RWPE2 (cell line): ENCODE measurements around the gene MDK.
A peak's percentile ranks its signal among the peaks of the same experiment; 100 is the strongest.
"Not testable (repeated sequence)": the region's sequence is repeated elsewhere in the genome, so short reads cannot be mapped to it uniquely, and the experiment has no call there.

Experiments used
- ATAC-seq: fragments of 200-7000 bp; cut with Tn5 transposase; 3 replicates; pipeline ENCODE4 v1.9.1; 2021; ENCODE audit warnings: low read depth
- DNase-seq: peaks from one replicate; pipeline ENCODE4 v3.0.0-alpha.2; 2020; ENCODE audit warnings: low spot score
- H3K27ac ChIP-seq: fragments of 450-650 bp; 2 replicates; pipeline ENCODE4 v1.5.1; 2017; ENCODE audit warnings: mild to moderate bottlenecking; ENCODE audit not compliant: poor library complexity, severe bottlenecking
- H3K27me3 ChIP-seq: fragments of 250-450 bp; sonication (Bioruptor Pico); 2 replicates; pipeline ENCODE4 v1.5.1; 2021; ENCODE audit warnings: mild to moderate bottlenecking, moderate library complexity; ENCODE audit not compliant: insufficient read depth, poor library complexity, severe bottlenecking
- H3K36me3 ChIP-seq: fragments of 250-450 bp; sonication (Bioruptor Pico); 2 replicates; pipeline ENCODE4 v1.5.1; 2020; ENCODE audit warnings: low read depth, mild to moderate bottlenecking, moderate library complexity
- H3K4me1 ChIP-seq: fragments of 250-450 bp; sonication (Bioruptor Pico); 2 replicates; pipeline ENCODE4 v1.5.1; 2021; ENCODE audit warnings: mild to moderate bottlenecking, moderate library complexity; ENCODE audit not compliant: insufficient read depth, poor library complexity, severe bottlenecking
- H3K4me3 ChIP-seq: fragments of 250-450 bp; sonication (Bioruptor Pico); 2 replicates; pipeline ENCODE4 v1.5.1; 2021; ENCODE audit warnings: mild to moderate bottlenecking, moderate library complexity; ENCODE audit not compliant: severe bottlenecking
- H3K9me3 ChIP-seq: fragments of 250-450 bp; sonication (Bioruptor Pico); 2 replicates; pipeline ENCODE4 v1.5.1; 2021; ENCODE audit warnings: mild to moderate bottlenecking, moderate library complexity; ENCODE audit not compliant: severe bottlenecking
- TF ChIP-seq, protein P1 (sequence below): fragments of 450-650 bp; IDR thresholded peaks from one replicate; pipeline ENCODE4 v1.5.1; 2017; ENCODE audit warnings: mild to moderate bottlenecking, moderate library complexity; ENCODE audit not compliant: poor library complexity, severe bottlenecking

MDK gene

DNA sequence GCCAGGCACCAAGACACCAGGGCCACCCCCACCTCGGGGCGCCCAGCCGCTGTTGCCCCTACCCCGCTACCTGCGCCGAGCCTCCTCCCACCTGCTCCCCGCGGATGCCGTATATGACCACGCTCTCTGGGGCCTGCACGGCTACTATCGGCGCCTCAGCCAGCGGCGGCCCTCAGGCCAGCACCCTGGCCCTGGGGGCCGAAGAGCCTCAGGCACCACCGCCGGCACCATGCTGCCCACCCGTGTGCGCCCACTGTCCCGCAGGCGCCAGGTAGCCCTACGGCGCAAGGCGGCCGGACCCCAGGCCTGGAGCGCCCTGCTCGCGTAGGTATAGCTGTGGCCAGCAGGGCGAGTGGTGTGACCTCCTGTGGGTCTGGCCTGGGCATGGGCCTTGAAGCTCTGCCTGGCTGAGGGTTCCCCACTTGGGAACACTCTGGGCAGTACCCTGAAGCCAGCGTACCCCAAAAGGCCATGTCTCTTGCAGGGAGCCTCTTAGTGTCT, 14.8 kb upstream of the MDK start:
- Histone ChIP-seq H3K4me1 (peaks cover 14% of the 10 kb centered on the region), H3K9me3 (no peaks in the 10 kb centered on the region), H3K36me3 (peaks cover 21% of the 10 kb centered on the region; the same call in 1 of the 2 replicates), H3K27ac (no peak overlapping the region), H3K27me3 (no peaks in the 10 kb centered on the region), H3K4me3 (no peak overlapping the region)
- no peak for DNase-seq
- TF ChIP-seq, protein P1, sequence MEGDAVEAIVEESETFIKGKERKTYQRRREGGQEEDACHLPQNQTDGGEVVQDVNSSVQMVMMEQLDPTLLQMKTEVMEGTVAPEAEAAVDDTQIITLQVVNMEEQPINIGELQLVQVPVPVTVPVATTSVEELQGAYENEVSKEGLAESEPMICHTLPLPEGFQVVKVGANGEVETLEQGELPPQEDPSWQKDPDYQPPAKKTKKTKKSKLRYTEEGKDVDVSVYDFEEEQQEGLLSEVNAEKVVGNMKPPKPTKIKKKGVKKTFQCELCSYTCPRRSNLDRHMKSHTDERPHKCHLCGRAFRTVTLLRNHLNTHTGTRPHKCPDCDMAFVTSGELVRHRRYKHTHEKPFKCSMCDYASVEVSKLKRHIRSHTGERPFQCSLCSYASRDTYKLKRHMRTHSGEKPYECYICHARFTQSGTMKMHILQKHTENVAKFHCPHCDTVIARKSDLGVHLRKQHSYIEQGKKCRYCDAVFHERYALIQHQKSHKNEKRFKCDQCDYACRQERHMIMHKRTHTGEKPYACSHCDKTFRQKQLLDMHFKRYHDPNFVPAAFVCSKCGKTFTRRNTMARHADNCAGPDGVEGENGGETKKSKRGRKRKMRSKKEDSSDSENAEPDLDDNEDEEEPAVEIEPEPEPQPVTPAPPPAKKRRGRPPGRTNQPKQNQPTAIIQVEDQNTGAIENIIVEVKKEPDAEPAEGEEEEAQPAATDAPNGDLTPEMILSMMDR, result no peak
- no peak for ATAC-seq

GRCh38 chr11:46367244-46367915, 14.1 kb upstream of the MDK start:
- TF ChIP-seq, protein P1, result peak; percentile 73
- 0 out of 3 replicates have a peak, but pooled peaks have one; percentile 22 for ATAC-seq
- no peak for DNase-seq
- Histone ChIP-seq H3K4me3 (no peak overlapping the region), H3K27ac (no peak overlapping the region), H3K4me1 (peaks cover 12% of the 10 kb centered on the region), H3K36me3 (peaks cover 21% of the 10 kb centered on the region), H3K27me3 (no peaks in the 10 kb centered on the region), H3K9me3 (no peaks in the 10 kb centered on the region)

- no peak overlapping the region for H3K4me3 ChIP-seq
- peaks cover 21% of the 10 kb centered on the region for H3K36me3 ChIP-seq
- H3K9me3 ChIP-seq, result no peaks in the 10 kb centered on the region
- ATAC-seq, result no peak
- DNase-seq, result no peak
- TF ChIP-seq, protein P1, result peak; percentile 44
- H3K27ac ChIP-seq, result no peak overlapping the region
- no peaks in the 10 kb centered on the region for H3K27me3 ChIP-seq
- H3K4me1 ChIP-seq, result peaks cover 6% of the 10 kb centered on the region
Observed at GRCh38 chr11:46367916-46368267, 13.6 kb upstream of the MDK start.

DNA sequence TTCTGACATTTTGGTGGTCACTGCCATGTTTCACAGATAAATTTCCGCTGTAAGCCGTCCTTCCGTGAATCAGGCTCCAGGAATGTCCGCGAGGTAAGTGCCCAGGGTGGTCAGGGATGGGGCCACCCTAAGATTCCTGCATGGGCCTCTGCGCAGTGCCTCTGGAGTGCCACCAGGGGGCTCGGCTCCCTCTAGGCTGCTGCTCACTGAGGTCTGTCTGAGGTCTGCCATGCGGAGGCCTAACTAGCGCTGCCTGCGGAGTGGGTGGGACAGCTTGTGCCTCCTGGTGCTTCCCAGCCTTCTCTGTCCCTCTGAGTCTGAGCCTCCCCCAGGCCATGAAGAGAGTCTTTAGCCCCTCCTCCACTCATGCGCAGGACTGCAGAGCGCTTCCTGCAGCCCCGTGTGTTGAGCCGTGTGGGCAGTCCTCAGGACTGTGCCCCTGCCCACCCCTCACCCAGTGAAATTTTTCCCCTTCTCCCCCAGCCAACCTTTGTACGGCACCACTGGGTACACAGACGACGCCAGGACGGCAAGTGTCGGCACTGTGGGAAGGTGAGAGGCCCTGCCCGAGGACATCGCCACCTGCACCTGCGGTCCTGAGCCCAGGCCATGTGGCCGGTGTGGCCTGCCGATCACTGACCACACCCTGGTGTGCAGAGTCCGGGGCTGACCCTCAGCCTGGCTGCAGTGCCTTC, 11.9 kb upstream of the MDK start:
- Histone ChIP-seq H3K27me3 (no peaks in the 10 kb centered on the region), H3K9me3 (no peaks in the 10 kb centered on the region), H3K4me3 (no peak overlapping the region), H3K27ac (no peak overlapping the region), H3K36me3 (peaks cover 21% of the 10 kb centered on the region), H3K4me1 (no peaks in the 10 kb centered on the region)
- DNase-seq, result no peak
- TF ChIP-seq, protein P1, result peak; percentile 79
- ATAC-seq, result peak; percentile 73

GRCh38 chr11:46370253-46370652, 11.2 kb upstream of the MDK start:
- DNase-seq, result no peak
- peaks cover 27% of the 10 kb centered on the region for H3K36me3 ChIP-seq

DNA sequence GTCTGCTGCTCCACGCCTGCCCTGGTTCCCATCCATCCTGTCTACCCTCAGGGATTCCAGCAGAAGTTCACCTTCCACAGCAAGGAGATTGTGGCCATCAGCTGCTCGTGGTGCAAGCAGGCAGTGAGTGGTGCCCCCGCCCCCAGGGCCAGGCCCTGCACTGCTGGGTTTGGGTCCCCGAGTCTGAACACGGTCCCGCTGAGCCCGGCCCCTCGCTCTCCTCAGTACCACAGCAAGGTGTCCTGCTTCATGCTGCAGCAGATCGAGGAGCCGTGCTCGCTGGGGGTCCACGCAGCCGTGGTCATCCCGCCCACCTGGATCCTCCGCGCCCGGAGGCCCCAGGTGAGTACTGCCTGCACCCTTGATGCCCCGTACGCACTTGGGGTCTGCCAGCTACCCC, 10.2 kb upstream of the MDK start:
- peaks cover 32% of the 10 kb centered on the region for H3K36me3 ChIP-seq
- DNase-seq, H3K4me3 ChIP-seq, ATAC-seq, H3K4me1 ChIP-seq, H3K27me3 ChIP-seq, H3K9me3 ChIP-seq, H3K27ac ChIP-seq: not testable (repeated sequence)

More at GRCh38 chr11:46370253-46370652, 11.2 kb upstream of the MDK start:
- Histone ChIP-seq H3K4me3 (no peak overlapping the region), H3K27me3 (no peaks in the 10 kb centered on the region), H3K27ac (no peak overlapping the region), H3K4me1 (no peaks in the 10 kb centered on the region), H3K9me3 (no peaks in the 10 kb centered on the region)
- no peak for ATAC-seq
- TF ChIP-seq, protein P1, result no peak
